Esophagus muscularis mucosa (tissue), 4 donors: ENCODE data around the gene AGBL1.

Experiments
- CTCF ChIP-seq, 3 experiments: fragments of 200-600 bp in 2 of 3; fragments of 450-650 bp in 1 of 3; sonication (generic) in 2 of 3; IDR thresholded peaks; one replicate each; pipeline ENCODE4 v1.5.1; 2017 to 2019; ENCODE audit warnings: antibody characterized with exemption in 3 of 3, mild to moderate bottlenecking in 2 of 3, moderate library complexity in 1 of 3
- EP300 ChIP-seq: sonication (generic); formaldehyde crosslinking; IDR thresholded peaks from one replicate; pipeline ENCODE4 v1.6.1; 2017; ENCODE audit warnings: antibody characterized with exemption
- POLR2A ChIP-seq: fragments of 450-650 bp; IDR thresholded peaks from one replicate; pipeline ENCODE4 v1.6.1; 2017; ENCODE audit warnings: antibody characterized with exemption, moderate library complexity, mild to moderate bottlenecking, low read depth
- POLR2AphosphoS5 ChIP-seq, 2 donors: sonication (generic); formaldehyde crosslinking; IDR thresholded peaks; one replicate each; pipeline ENCODE4 v1.6.1; 2017; ENCODE audit warnings: antibody characterized with exemption in 2 of 2

- TF ChIP-seq CTCF (IDR thresholded peaks at IDR 0.05) (no peak), EP300 (no peak), POLR2AphosphoS5 (IDR thresholded peaks at IDR 0.05) (no peak), POLR2A (no peak)
Observed at GRCh38 chr15:86877171-86877631, 797.5 kb downstream of the AGBL1 start.
